SU-DHL-6 (cell line): ENCODE measurements around the gene ABHD15.

Experiments used
- H2AFZ ChIP-seq: fragments of 200-600 bp; sonication (generic); 2 replicates; pipeline ENCODE4 v1.6.1; 2014; ENCODE audit warnings: low read depth, mild to moderate bottlenecking, moderate library complexity, mixed read lengths, antibody characterized with exemption, low read length; ENCODE audit not compliant: severe bottlenecking
- H3F3A ChIP-seq: fragments of 200-600 bp; shearing (Covaris generic); 2 replicates; pipeline ENCODE4 v1.6.0; 2016; ENCODE audit warnings: antibody characterized with exemption, mild to moderate bottlenecking; ENCODE audit not compliant: insufficient read depth
- H3K27ac ChIP-seq: fragments of 200-600 bp; sonication (generic); 2 replicates; pipeline ENCODE4 v1.5.1; 2016; ENCODE audit warnings: low read depth, mild to moderate bottlenecking, low read length, moderate library complexity, mixed read lengths
- H3K27me3 ChIP-seq: fragments of 200-600 bp; sonication (generic), shearing (Covaris generic); 2 replicates; pipeline ENCODE4 v1.6.0; 2014; ENCODE audit warnings: mild to moderate bottlenecking, low read length
- H3K36me3 ChIP-seq: fragments of 200-600 bp; sonication (generic); 2 replicates; pipeline ENCODE4 v1.6.1; 2014; ENCODE audit warnings: mild to moderate bottlenecking, low read length, mixed read lengths
- H3K4me2 ChIP-seq: fragments of 300-600, 200-600 bp; shearing (Covaris generic), sonication (generic); 2 replicates; pipeline ENCODE4 v1.6.0; 2014; ENCODE audit warnings: low read length, low read depth, mild to moderate bottlenecking; ENCODE audit not compliant: poor library complexity, severe bottlenecking
- H3K4me3 ChIP-seq: fragments of 200-600 bp; sonication (generic); 2 replicates; pipeline ENCODE4 v1.5.1; 2014; ENCODE audit warnings: antibody characterized with exemption, low read length, mild to moderate bottlenecking, mixed read lengths; ENCODE audit not compliant: insufficient read depth, poor library complexity, severe bottlenecking
- H3K79me2 ChIP-seq: fragments of 200-600 bp; sonication (generic); 2 replicates; pipeline ENCODE4 v1.6.1; 2014; ENCODE audit warnings: mild to moderate bottlenecking, low read length, moderate library complexity; ENCODE audit not compliant: insufficient read depth
- H3K9ac ChIP-seq: fragments of 200-600 bp; sonication (generic); 2 replicates; pipeline ENCODE4 v1.7.0; 2014; ENCODE audit warnings: mild to moderate bottlenecking, low read length
- H3K9me2 ChIP-seq: fragments of 200-600 bp; sonication (generic); replicated peaks from 2 replicates; pipeline ENCODE4 v1.6.1; 2014; ENCODE audit warnings: low read length; ENCODE audit not compliant: insufficient read depth
- H3K9me3 ChIP-seq: fragments of 200-600 bp; sonication (generic); 2 replicates; pipeline ENCODE4 v1.6.1; 2014; ENCODE audit warnings: low read length, mixed read lengths; ENCODE audit not compliant: insufficient read depth
- H4K20me1 ChIP-seq: fragments of 200-600 bp; sonication (generic); 2 replicates; pipeline ENCODE4 v1.6.1; 2014; ENCODE audit warnings: low read depth, mild to moderate bottlenecking, antibody characterized with exemption, low read length, moderate library complexity, mixed read lengths
- CTCF ChIP-seq: fragments of 200-600 bp; sonication (generic); IDR thresholded peaks from one replicate; pipeline ENCODE4 v1.5.1; 2017; ENCODE audit warnings: antibody characterized with exemption, mild to moderate bottlenecking, low read length, moderate library complexity; ENCODE audit not compliant: insufficient read depth, poor library complexity, severe bottlenecking
- EZH2phosphoT487 ChIP-seq: fragments of 200-600 bp; sonication (generic), shearing (Covaris generic); conservative IDR thresholded peaks from 2 replicates; pipeline ENCODE4 v1.6.1; 2018; ENCODE audit warnings: mild to moderate bottlenecking, antibody characterized with exemption, low read length, moderate library complexity, mixed read lengths

Gene ABHD15

DNA sequence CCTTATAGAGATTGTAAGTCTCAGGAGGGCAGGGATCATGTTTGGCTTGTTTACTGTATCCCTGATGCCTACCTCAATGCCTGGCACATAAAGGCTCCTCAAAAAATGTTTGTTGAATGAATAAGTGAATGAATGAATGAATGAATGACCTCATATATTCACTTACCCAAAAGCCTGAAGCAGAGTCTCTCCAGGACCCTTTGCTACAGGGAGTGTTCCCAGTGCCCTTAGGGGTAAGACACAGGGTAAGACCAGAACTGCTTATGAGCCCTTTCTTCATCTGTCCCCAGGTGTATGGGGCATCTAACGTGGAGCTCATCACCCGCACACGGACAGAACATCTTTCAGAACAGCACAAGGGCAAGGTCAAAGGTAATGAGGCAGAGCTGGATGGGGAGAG is 43.6 kb upstream of the ABHD15 start:
- no peaks in the 10 kb centered on the region for H3K36me3 ChIP-seq
- H3K4me2 ChIP-seq = no peak overlapping the region
- no peaks in the 10 kb centered on the region for H3K27me3 ChIP-seq
- H3F3A ChIP-seq = no peaks in the 10 kb centered on the region
- no peak overlapping the region for H2AFZ ChIP-seq
- H4K20me1 ChIP-seq = no peaks in the 10 kb centered on the region
- no peak overlapping the region for H3K27ac ChIP-seq
- H3K9me2 ChIP-seq = no peaks in the 10 kb centered on the region
- H3K79me2 ChIP-seq = no peaks in the 10 kb centered on the region
- no peaks in the 10 kb centered on the region for H3K9me3 ChIP-seq
- no peak overlapping the region for H3K4me3 ChIP-seq
- TF ChIP-seq CTCF = no peak
- no peak for TF ChIP-seq EZH2phosphoT487
- H3K9ac ChIP-seq = no peak overlapping the region

- Histone ChIP-seq H3K9me2 (no peaks in the 10 kb centered on the region), H3K79me2 (0 out of 2 replicates have a peak, but pooled peaks cover 2% of the 10 kb centered on the region), H4K20me1 (no peaks in the 10 kb centered on the region), H3K27me3 (no peaks in the 10 kb centered on the region), H3K9ac (no peak overlapping the region), H3K4me3 (no peak overlapping the region), H3K36me3 (no peaks in the 10 kb centered on the region), H3F3A (no peaks in the 10 kb centered on the region), H3K27ac (no peak overlapping the region), H3K9me3 (no peaks in the 10 kb centered on the region), H3K4me2 (no peak overlapping the region), H2AFZ (no peak overlapping the region)
- TF ChIP-seq EZH2phosphoT487 (no peak), CTCF (no peak)
Measured at GRCh38 chr17:29608986-29609385, 42.1 kb upstream of the ABHD15 start.

GRCh38 chr17:29607557-29608195 is 40.8 kb upstream of the ABHD15 start:
- Histone ChIP-seq H3K79me2 (0 out of 2 replicates have a peak, but pooled peaks cover 3% of the 10 kb centered on the region), H3F3A (no peaks in the 10 kb centered on the region), H3K9ac (no peak overlapping the region), H4K20me1 (no peaks in the 10 kb centered on the region), H3K4me3 (no peak overlapping the region), H2AFZ (no peak overlapping the region), H3K27me3 (no peaks in the 10 kb centered on the region), H3K4me2 (no peak overlapping the region), H3K27ac (no peak overlapping the region), H3K9me3 (no peaks in the 10 kb centered on the region), H3K36me3 (no peaks in the 10 kb centered on the region), H3K9me2 (no peaks in the 10 kb centered on the region)
- TF ChIP-seq CTCF (no peak), EZH2phosphoT487 (no peak)
